ENCODE results near the gene GPR85. TPM values are rescaled to one million over a fixed set of nuclear protein-coding genes. Genes with fewer than 3 reads are reported as not detected.
A peak's percentile ranks its signal among the peaks of the same experiment; 100 is the strongest.

GPR85 gene
- total RNA-seq, 4 donors from 2014 or later, result 0.24 to 2.3 (median 0.71) TPM

DNA sequence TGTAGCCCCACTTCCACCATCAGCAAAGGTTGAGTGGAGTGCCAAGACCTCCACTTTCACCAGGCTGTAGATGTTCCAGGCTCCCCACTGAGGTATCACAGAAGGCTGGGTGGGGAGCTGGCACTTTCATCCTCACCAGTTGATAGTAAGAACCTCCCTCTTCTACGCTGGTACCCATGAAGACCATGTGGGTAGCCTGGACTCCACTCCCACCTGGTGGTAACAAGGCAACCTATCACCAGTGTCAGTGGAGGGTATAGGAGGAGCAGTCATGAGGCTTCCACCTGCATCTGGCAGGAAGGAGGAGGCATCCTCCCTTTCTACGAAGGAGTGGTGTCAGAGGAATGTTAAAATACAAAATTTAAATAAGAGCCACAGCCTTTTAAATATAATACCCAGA is 27.3 kb upstream of the GPR85 start:
- 83 to 91% methylated on average over 2 of the region's 2 CpGs for WGBS, 2 donors
- no peaks in the 10 kb centered on the region for H3K9me3 ChIP-seq
- intact Hi-C loops (cut with DNase I), result no loop called here
- H3K36me3 ChIP-seq, result no peaks in the 10 kb centered on the region
- no peak overlapping the region for H3K27ac ChIP-seq
- TF ChIP-seq, protein P1, sequence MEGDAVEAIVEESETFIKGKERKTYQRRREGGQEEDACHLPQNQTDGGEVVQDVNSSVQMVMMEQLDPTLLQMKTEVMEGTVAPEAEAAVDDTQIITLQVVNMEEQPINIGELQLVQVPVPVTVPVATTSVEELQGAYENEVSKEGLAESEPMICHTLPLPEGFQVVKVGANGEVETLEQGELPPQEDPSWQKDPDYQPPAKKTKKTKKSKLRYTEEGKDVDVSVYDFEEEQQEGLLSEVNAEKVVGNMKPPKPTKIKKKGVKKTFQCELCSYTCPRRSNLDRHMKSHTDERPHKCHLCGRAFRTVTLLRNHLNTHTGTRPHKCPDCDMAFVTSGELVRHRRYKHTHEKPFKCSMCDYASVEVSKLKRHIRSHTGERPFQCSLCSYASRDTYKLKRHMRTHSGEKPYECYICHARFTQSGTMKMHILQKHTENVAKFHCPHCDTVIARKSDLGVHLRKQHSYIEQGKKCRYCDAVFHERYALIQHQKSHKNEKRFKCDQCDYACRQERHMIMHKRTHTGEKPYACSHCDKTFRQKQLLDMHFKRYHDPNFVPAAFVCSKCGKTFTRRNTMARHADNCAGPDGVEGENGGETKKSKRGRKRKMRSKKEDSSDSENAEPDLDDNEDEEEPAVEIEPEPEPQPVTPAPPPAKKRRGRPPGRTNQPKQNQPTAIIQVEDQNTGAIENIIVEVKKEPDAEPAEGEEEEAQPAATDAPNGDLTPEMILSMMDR (IDR thresholded peaks at IDR 0.05), result no peak
- TF ChIP-seq POLR2A (IDR thresholded peaks at IDR 0.05), result no peak
- DNase-seq, result no peak
- H3K4me1 ChIP-seq, result peaks cover 0 to 5% of the 10 kb centered on the region in 2 donors
- no peak overlapping the region for H3K4me3 ChIP-seq (replicated peaks in 1 of 3)
- H3K27me3 ChIP-seq, result no peaks in the 10 kb centered on the region

- WGBS, 2 donors, result 31 to 56% methylated on average over 1 of the region's 1 CpG
- DNase-seq, result no peak
- intact Hi-C loops (cut with DNase I), result no loop called here
- TF ChIP-seq, protein P1 (IDR thresholded peaks at IDR 0.05), result no peak
- TF ChIP-seq POLR2A (IDR thresholded peaks at IDR 0.05), result no peak
- H3K27me3 ChIP-seq, result no peaks in the 10 kb centered on the region
- no peaks in the 10 kb centered on the region for H3K9me3 ChIP-seq
- H3K4me3 ChIP-seq (replicated peaks in 1 of 3), result no peak overlapping the region
- H3K4me1 ChIP-seq, result no peaks in the 10 kb centered on the region
- H3K36me3 ChIP-seq, result no peaks in the 10 kb centered on the region
- H3K27ac ChIP-seq, result no peak overlapping the region
These were observed 23.1 kb upstream of the GPR85 start for GRCh38 chr7:113109718-113110117.

DNA sequence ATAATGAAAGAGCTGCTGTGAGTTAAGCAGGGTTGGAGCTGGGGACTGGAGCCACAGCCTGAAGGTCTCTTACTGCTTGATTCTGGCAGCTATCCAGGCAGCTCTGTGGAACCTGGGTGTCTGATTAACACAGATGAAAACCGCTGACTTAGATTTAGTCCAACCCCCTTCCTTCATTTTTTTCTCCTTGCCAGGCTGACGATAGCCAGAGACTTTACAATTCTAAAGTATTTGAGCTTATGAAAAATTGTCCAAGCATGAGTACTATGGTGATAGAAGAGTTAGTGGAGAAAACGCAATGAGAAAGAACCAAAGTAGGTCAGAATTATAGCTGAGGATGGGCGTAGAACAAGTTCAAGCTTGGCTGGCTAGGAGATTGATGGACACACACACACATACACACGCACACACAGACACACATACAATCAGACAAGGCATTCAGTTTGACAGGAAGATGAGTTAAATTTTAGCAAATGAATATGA is 13.5 kb upstream of the GPR85 start:
- peak; percentile 77 to 79 for DNase-seq
- WGBS, 2 donors, result 35 to 36% methylated on average over 5 of the region's 5 CpGs
- intact Hi-C loops (cut with DNase I), result no loop called here
- Histone ChIP-seq H3K4me3 (replicated peaks in 1 of 3) (no peak overlapping the region), H3K4me1 (peaks cover 3 to 4% of the 10 kb centered on the region in 2 donors), H3K27me3 (no peaks in the 10 kb centered on the region), H3K27ac (peak overlapping the region in 1 of 3 donors; percentile 12), H3K36me3 (no peaks in the 10 kb centered on the region), H3K9me3 (no peaks in the 10 kb centered on the region)
- TF ChIP-seq POLR2A (IDR thresholded peaks at IDR 0.05), result no peak
- TF ChIP-seq, protein P1 (IDR thresholded peaks at IDR 0.05), result no peak

DNA sequence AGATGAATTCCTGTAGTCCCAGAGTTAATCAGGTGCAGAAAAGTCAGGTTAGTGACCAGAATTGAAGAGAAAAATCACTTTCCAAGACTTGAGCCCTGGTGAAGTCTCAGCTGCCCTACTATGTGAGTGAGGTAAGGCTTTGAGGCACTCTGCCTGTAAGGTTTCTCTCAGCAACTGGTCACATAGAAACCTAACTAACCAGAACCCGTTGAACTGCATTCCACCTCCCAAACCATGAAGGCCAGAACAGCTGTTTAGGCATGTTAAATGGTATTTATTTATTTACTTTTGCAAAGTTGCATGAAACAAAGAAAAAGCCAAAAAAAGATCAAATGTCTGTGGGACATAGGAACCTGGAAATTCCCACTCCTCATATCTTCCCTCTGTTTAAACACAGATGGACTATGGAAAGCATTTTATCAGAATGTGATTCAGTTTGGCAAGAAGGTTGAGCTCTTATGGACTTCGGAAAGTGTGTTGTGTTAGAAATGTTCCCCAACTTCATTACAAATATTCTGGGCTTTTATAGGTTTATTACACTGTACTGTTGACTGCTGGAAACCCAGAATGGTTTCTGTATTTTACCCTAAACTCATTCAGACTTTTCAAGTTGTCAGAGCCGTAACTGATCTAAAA is 12.8 kb upstream of the GPR85 start:
- H3K27ac ChIP-seq, result peak overlapping the region in 1 of 3 donors; percentile 12
- TF ChIP-seq POLR2A (IDR thresholded peaks at IDR 0.05), result no peak
- TF ChIP-seq, protein P1 (IDR thresholded peaks at IDR 0.05), result no peak
- 41 to 45% methylated on average over 3 of the region's 3 CpGs for WGBS, 2 donors
- H3K4me3 ChIP-seq (replicated peaks in 1 of 3), result no peak overlapping the region
- no peaks in the 10 kb centered on the region for H3K27me3 ChIP-seq
- H3K4me1 ChIP-seq, result peaks cover 3 to 4% of the 10 kb centered on the region in 2 donors
- no peaks in the 10 kb centered on the region for H3K9me3 ChIP-seq
- intact Hi-C loops (cut with DNase I), result no loop called here
- DNase-seq, result peak; percentile 11 to 28
- H3K36me3 ChIP-seq, result no peaks in the 10 kb centered on the region

GRCh38 chr7:113094517-113095249 is 8.1 kb upstream of the GPR85 start:
- DNase-seq, result no peak
- TF ChIP-seq, protein P1 (IDR thresholded peaks at IDR 0.05), result no peak
- no peak for TF ChIP-seq POLR2A (IDR thresholded peaks at IDR 0.05)

More at GRCh38 chr7:113094517-113095249, 8.1 kb upstream of the GPR85 start:
- Histone ChIP-seq H3K27me3 (no peaks in the 10 kb centered on the region), H3K27ac (no peak overlapping the region), H3K4me3 (replicated peaks in 1 of 3) (no peak overlapping the region), H3K36me3 (no peaks in the 10 kb centered on the region), H3K9me3 (no peaks in the 10 kb centered on the region), H3K4me1 (peaks cover 2 to 4% of the 10 kb centered on the region in 2 donors)
- intact Hi-C loops (cut with DNase I), result no loop called here
- 91 to 94% methylated on average over 3 of the region's 3 CpGs for WGBS, 2 donors
